Left lung (tissue), 10 donors: ENCODE results near the gene FBXW5. TPM values are rescaled to one million over a fixed set of nuclear protein-coding genes. Genes with fewer than 3 reads are reported as not detected.

ENCODE experiments used
- ATAC-seq: fragments of 200-7000 bp; cut with Tn5 transposase; one replicate; pipeline ENCODE4 v1.9.1; 2020; ENCODE audit warnings: moderate library complexity
- DNase-seq, 4 donors: peaks; one replicate each; pipeline ENCODE4 v3.0.0-alpha.2; 2013 to 2020
- H3K27ac ChIP-seq, 2 donors: fragments of 200-600 bp; sonication (generic) in 1 of 2; one replicate each; pipeline versions ENCODE4 v1.5.0 to v1.8.0; 2020 to 2021
- H3K27me3 ChIP-seq, 2 donors: fragments of 200-600 bp; sonication (generic) in 1 of 2; one replicate each; pipeline versions ENCODE4 v1.5.0 to v1.8.0; 2020 to 2021
- H3K36me3 ChIP-seq, 2 donors: fragments of 200-600 bp; sonication (generic) in 1 of 2; one replicate each; pipeline versions ENCODE4 v1.5.0 to v1.8.0; 2020 to 2021
- H3K4me1 ChIP-seq, 2 donors: fragments of 200-600 bp; one replicate each; pipeline ENCODE4 v1.8.0; 2021
- H3K4me3 ChIP-seq, 2 donors: fragments of 200-600 bp; sonication (generic) in 1 of 2; one replicate each; pipeline versions ENCODE4 v1.5.0 to v1.8.0; 2020 to 2021; ENCODE audit warnings: mild to moderate bottlenecking in 1 of 2
- H3K9me3 ChIP-seq, 2 donors: fragments of 200-600 bp; sonication (generic) in 1 of 2; one replicate each; pipeline versions ENCODE4 v1.5.0 to v1.8.0; 2020 to 2021
- CTCF ChIP-seq, 2 donors: fragments of 200-600 bp; sonication (generic) in 1 of 2; IDR thresholded peaks; one replicate each; pipeline versions ENCODE4 v1.5.0 to v1.8.0; 2021; ENCODE audit warnings: antibody characterized with exemption in 2 of 2
- intact Hi-C, 2 donors: fragments of 100-400 bp; cut with DNase I; formaldehyde crosslinking; loops; one replicate each; pipeline versions ENCODE4 v1.11.2 to v1.14.2; 2022
- polyA plus RNA-seq, 6 donors: library from polyadenylated mRNA; unstranded; fragments of 120-200 nt; gene quantifications; one replicate each; pipeline ENCODE4 v1.2.1, GENCODE V29; 2013; ENCODE audit not compliant: insufficient read length in 6 of 6
- total RNA-seq, 2 donors: library from RNA; stranded (reverse); fragmentation: NEBNext Ultra II Directional; extraction: Animal tissue kit (Norgen Biotek cat#: 25700); gene quantifications; one replicate each; pipeline ENCODE4 v1.2.1, GENCODE V29; 2021
- donor health status: DM: no; HTN: yes; CAD: no.
- donor health status: DM: no; HTN: no; CAD: no.

FBXW5 gene
- total and polyA plus RNA-seq, 8 donors, result 33.0 to 111 (median 47.7) TPM

GRCh38 chr9:136931611-136932130 lies 12.9 kb downstream of the FBXW5 start:
- Histone ChIP-seq H3K27me3 (no peaks in the 10 kb centered on the region), H3K4me1 (peaks cover 0 to 17% of the 10 kb centered on the region in 2 donors), H3K36me3 (peaks cover 0 to 11% of the 10 kb centered on the region in 2 donors), H3K9me3 (no peaks in the 10 kb centered on the region), H3K4me3 (no peak overlapping the region), H3K27ac (no peak overlapping the region)
- DNase-seq (no peak), ATAC-seq (no peak)
- intact Hi-C loops, result loop anchor here in 1 of 2 donors (10.0 kb wide), 1 partner anchor 77 kb away; the partner anchor contains the start of gene MAMDC4
- no peak for TF ChIP-seq CTCF (IDR thresholded peaks at IDR 0.05)

- Histone ChIP-seq H3K4me1 (peaks cover 0 to 9% of the 10 kb centered on the region in 2 donors), H3K27ac (no peak overlapping the region), H3K4me3 (no peak overlapping the region), H3K9me3 (no peaks in the 10 kb centered on the region), H3K27me3 (no peaks in the 10 kb centered on the region), H3K36me3 (peaks cover 0 to 27% of the 10 kb centered on the region in 2 donors)
- no peak for DNase-seq
- ATAC-seq, result no peak
- intact Hi-C loops, result loop anchor here in 1 of 2 donors (10.0 kb wide), 1 partner anchor 75 kb away; the partner anchor contains the start of gene MAMDC4
- TF ChIP-seq CTCF (IDR thresholded peaks at IDR 0.05), result no peak
Observed at GRCh38 chr9:136930014-136930413, 14.5 kb downstream of the FBXW5 start.

- no peaks in the 10 kb centered on the region for H3K9me3 ChIP-seq
- intact Hi-C loops, result no loop called here
- no peak for ATAC-seq
- peaks cover 0 to 9% of the 10 kb centered on the region in 2 donors for H3K4me1 ChIP-seq
- H3K4me3 ChIP-seq, result no peak overlapping the region
- H3K27ac ChIP-seq, result no peak overlapping the region
- TF ChIP-seq CTCF (IDR thresholded peaks at IDR 0.05), result no peak
- no peaks in the 10 kb centered on the region for H3K27me3 ChIP-seq
- peaks cover 0 to 42% of the 10 kb centered on the region in 2 donors for H3K36me3 ChIP-seq
- no peak for DNase-seq
Observed at GRCh38 chr9:136928591-136928990, 15.9 kb downstream of the FBXW5 start.

- intact Hi-C loops, result no loop called here
Observed at GRCh38 chr9:136927343-136928271, 16.9 kb downstream of the FBXW5 start.

More at GRCh38 chr9:136927343-136928271, 16.9 kb downstream of the FBXW5 start:
- peaks cover 0 to 9% of the 10 kb centered on the region in 2 donors for H3K4me1 ChIP-seq
- no peaks in the 10 kb centered on the region for H3K27me3 ChIP-seq
- no peak for TF ChIP-seq CTCF (IDR thresholded peaks at IDR 0.05)
- H3K4me3 ChIP-seq, result no peak overlapping the region
- H3K27ac ChIP-seq, result no peak overlapping the region
- DNase-seq (no peak), ATAC-seq (no peak)
- H3K9me3 ChIP-seq, result no peaks in the 10 kb centered on the region
- peaks cover 0 to 49% of the 10 kb centered on the region in 2 donors for H3K36me3 ChIP-seq
